HuH-7.5 (cell line): ENCODE data around the gene SGSH.

Experiments used
- DNase-seq: peaks from one replicate; pipeline ENCODE4 v3.0.0; 2011; ENCODE audit warnings: low spot score

The SGSH gene

DNA sequence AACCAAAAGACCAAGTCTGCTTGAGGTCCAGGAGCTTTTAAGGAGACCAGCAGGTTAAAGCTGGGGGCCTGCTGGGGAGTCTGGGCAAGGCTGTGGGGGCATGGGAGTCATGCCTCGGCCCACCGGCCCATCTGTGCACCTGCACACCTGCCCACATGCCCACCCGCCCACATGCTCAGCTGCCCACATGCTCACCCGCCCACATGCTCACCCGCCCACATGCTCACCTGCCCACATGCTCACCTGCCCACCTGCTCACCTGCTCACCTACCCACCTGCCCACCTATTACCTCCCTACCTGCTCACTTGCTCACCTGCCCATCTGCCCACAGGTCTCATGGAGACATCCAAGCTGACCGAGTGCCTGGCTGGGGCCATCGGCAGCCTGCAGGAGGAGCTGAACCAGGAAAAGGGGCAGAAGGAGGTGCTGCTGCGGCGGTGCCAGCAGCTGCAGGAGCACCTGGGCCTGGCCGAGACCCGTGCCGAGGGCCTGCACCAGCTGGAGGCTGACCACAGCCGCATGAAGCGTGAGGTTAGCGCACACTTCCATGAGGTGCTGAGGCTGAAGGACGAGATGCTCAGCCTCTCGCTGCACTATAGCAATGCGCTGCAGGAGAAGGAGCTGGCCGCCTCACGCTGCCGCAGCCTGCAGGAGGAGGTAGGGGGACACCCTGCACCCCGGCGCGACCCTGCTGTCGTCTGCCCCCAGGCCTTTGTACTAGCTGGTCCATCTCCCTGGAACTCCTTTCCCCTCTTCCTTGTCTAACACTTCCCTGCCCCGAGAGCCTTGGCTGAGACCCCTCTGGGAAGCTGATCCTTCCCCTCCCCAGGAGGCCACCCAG, 36.3 kb downstream of the SGSH start:
- no peak for DNase-seq

DNA sequence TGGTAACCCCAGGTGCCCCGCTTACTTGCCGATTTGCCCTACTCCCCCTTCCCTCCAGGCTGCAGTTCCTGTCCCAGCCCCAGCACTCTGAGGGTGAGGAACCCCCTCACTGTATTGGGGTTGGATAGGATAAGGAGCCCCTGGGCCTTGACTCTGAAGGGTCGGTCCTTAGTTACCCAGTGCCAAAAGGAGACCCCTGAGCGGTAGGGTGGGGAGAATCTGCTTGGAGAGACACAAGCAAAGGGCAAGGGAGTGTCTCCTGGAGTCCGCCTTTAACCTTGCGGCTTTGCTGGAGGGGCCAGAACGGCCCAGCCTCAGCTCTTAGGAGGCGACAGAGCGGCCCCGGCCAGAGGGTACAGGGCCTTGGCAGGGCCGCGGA, 37.3 kb downstream of the SGSH start:
- DNase-seq, result no peak

DNA sequence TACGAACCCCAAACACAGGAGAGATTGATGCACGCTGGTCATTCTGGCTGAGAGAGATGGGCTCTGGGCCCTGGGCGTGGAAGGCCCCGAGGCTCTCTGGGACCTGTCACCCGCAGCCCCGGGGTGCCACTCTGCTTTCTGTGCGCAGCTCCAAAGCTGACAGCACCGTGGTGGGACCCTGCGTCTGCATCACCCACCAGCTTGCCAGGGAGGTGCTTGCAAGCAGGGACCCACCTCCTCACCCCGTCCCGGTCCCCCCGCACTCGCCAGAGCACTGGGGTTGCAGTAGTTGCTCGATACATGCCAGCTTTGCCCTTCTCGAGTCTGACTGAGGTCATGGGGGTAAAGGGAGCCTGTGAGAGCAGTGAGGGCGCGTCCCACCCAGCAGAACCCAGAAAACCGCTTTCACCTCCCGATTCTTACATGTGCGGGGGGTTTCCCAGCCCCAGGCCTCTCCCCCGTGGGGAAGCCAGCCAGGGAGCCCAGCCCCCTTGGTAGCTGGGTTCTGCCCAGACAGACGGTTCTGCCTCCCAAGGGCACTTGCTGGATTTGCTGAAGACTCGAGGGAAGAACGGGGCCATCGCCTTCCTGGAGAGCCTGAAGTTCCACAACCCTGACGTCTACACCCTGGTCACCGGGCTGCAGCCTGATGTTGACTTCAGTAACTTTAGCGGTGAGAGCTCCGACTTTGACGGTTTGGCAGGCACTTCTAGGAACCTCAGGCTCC, 37.9 kb downstream of the SGSH start:
- DNase-seq, result peak; percentile 5

DNA sequence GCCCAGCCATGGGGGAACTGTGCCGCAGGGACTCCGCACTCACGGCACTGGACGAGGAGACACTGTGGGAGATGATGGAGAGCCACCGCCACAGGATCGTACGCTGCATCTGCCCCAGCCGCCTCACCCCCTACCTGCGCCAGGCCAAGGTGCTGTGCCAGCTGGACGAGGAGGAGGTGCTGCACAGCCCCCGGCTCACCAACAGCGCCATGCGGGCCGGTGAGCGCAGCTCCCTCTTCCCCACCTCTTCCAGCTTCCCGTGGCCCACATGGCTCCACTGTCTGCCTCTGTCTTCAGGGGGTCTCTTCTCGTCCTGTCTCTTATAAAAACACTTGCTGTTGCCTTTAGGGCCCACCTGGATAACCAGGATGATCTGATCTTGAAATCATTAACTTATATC, 38.7 kb downstream of the SGSH start:
- DNase-seq, result no peak

DNA sequence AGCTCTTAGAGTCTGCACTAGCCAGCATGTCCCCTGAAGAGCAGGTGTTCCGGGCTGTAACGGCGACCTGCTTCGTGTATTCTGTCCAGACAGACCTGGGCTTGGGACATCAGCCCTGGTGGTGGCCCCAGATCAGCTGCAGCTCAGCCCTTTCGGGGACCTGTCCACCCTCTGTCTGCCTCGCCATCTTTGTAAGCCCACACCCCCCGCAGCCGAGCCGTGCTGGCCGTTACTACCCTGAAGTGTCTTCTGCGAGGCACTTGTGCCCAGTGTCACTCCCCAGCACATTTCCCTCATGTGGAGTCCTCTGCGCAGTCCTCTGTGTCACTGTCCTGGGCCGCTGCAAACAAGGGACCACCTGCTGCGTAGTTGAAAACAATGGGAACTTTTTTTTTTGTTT, 39.9 kb downstream of the SGSH start:
- no peak for DNase-seq

DNA sequence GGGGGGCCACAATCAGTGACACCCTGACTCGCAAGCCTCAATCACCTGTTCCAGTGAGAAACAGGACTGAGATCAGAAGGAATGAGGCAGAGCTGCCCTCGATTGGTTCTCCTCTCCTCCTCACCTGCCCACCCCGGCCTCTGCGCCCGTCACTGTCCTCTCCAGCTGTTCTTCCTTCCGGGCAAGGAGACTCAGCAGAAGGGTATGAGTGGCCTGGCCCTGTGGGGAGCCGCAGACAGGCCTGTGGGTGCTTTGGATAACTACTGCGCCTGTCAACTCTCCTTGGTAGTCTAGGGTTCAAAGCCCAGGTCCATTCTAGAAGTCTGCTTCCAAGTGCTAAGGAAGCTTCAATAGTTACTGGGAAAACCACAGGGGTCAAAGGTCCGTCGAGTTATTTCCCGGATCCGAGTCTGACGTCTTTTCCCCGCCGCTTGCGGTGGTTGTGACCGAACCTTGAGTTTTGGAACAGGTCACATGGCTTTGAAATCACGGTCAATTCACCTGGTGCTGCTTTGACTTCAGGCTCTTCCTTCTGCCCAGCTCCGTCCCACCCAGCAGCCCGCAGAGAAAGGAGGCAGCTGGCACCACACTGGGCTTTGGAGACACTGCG, 42.0 kb downstream of the SGSH start:
- DNase-seq, result no peak

DNA sequence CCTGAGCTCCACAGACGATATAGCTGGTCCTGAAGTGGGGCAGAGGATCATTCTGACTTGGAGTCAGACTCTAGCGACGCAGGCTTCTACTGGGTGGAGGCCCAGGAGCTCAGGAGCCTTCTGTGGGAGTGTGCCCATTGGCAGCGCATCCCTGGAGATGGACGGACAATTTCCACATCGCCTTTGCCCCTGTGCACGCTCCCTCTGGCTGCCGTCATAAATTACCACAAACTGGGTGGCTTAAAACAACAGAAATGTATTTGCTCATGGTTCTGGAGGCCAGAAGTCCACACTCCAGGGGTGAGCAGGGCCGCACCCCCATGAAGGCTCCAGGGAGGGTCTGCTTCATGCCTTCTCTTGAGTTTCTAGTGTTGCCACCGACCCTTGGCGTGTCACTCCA, 43.4 kb downstream of the SGSH start:
- no peak for DNase-seq

DNA sequence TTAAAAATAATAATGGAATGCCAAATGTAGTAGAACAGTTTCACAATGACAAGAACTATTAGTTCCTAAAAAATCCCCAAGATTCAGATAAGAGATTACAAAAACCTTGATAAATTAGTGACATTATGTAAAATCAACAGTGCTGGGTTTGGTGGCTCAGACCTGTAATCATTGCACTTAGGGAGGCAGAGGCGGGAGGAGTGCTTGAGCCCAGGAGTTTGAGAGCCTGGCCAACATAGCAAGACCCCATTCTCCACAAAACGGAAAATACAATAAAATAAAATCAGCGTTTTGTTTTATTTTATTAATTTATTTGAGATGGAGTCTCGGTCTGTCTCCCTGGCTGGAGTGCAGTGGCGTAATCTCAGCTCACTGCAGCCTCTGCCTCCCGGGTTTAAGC, 46.2 kb downstream of the SGSH start:
- no peak for DNase-seq

DNA sequence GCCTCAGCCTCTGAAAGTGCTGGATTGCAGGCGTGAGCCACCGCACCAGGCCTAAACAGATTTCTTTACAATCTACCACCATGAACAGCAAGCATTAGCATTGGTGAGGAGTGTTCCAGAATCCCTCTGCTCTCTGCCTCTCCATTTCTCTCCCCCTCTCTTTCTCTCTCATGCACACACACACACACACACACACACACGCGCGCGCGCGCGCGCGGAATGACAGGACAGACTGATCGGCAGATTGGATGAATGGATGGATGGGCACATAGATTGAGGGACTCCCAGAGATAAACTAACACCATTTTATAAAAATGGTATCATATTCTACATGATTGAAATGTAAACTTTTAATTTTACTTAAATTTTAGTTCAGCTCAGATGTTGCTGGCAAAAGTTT, 47.0 kb downstream of the SGSH start:
- no peak for DNase-seq

DNA sequence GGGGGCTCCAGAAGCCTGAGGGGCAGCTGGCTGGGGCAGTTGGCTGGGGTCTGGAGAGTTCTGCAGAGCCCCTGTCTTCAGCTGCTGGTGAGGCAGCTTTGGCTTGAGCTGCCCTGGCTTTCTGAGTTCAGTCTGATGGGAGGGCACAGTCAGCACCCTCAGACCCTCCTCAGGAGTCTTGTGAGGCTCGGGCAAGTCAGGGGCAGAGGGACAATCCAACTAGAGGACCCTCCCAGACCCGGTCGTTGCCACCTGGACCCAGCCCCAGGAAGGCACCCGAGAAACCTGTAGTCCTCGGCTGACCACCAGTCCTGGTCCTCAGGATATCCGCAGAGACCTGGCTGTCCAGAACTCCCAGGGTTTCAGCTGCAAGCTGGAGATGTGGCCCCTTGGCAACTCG, 48.5 kb downstream of the SGSH start:
- no peak for DNase-seq

DNA sequence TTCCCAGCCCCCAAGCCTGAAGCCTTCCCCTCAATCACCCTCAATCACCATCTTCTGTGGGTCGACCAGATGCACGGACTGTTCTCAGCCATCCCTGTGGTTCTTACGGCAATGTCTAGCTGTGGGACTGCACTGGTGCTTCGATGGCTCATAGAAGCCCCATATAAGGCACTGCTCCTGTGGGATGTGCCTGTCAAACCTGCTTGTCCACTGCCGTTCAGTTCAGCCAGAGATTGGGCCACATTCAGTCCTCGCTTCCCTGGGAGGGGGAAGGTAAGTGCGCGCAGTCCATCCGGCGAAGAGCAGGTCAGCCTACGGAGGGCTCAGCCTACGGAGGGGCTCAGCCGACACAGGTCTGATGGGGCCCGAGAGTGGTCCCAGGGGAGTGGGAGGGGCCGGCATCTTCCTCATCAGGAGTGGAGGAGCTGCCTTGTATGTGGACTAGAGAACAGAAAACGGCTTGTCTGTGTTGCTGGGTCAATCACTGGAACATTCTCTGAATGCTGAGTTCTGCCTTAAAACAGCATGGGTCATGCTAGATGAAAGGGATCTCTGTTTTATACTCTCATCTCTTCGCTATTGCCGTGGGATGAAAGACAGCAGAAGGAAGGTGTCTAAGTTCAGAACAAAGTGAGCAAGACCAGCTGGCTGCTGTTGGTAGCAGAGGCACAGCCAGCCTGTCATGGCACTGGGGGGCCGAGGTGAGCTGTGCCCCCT, 50.2 kb downstream of the SGSH start, which contains the start of gene CARD14:
CARD14 (plus strand) TSS at position 247 of the 717 bp plus-strand sequence. CDS start 11,409 bp downstream, outside the sequence.
- DNase-seq, result no peak

DNA sequence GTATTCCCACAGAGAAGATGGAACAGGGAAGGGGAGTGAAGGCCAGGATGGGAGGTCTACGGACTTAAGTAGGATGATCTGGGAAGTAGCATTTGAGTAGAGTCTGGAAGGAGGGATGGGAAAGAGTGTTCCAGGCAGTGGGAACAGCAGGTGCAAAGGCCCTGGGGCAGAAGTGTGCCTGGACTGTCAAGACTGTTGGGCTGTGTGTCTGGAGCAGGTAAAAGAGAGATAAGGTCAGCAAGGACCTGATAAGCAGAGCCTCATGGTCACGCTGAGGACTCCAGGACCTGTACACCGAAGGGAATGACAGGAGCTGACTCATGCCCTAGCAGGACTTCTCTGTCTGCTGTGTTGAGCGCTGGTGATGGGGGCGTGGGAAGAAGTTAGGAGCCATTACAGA, 51.0 kb downstream of the SGSH start:
- no peak for DNase-seq

DNA sequence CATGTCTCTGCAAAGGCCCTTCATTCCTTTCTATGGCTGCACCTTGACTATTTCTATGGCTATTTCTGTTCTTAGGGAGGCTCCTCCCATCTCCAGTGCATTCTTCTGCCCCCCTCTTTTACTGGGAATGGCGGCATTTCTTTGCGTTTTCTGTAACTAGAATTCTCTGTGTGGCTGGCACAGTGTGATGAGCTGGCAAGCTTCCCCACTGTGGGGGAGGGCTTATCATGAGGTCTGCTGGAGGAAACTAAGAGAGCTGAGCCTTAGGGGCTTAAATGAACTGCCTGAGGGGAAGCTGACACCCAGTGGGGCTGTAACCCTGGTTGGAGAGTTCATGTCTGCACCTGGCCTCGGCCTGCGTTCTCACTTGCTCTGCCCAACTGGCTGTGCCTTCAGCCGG, 51.8 kb downstream of the SGSH start:
- DNase-seq, result no peak

DNA sequence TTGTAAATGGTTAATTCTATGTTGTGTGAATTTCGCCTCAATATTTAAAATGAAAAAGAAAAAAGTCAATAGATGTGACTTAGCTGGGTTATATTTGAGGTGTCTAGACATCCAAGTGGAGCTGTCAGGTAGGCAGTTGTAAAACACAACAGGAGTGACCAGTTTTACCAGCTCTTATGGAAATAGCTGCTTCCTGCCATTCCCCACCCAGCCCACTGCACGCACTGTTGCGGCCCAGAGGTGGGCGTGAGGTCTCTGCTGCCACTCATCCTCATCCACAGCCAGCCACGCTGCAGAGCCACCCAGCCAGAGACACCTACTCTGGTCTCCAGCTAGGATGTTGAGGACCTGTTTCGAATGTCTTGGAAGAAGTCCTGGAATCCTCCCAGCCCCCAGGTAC, 53.7 kb downstream of the SGSH start:
- no peak for DNase-seq

DNA sequence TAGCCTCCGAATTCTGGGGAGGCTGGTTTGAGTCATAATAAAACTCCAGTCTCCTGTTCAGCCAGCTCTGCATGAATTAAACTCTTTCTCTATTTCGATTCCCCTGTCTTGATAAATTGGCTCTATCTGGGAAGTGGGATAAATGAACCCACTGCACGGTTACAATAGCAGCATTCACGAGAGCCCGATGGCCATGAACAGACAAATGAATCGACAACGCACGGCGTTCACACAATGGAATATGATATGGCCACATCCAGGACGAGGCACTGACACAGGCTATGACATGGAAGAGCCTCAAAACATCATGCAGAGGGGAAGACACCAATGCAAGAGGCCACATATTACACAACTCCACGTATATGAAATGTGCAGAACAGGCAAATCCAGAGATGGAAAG, 55.9 kb downstream of the SGSH start:
- no peak for DNase-seq

DNA sequence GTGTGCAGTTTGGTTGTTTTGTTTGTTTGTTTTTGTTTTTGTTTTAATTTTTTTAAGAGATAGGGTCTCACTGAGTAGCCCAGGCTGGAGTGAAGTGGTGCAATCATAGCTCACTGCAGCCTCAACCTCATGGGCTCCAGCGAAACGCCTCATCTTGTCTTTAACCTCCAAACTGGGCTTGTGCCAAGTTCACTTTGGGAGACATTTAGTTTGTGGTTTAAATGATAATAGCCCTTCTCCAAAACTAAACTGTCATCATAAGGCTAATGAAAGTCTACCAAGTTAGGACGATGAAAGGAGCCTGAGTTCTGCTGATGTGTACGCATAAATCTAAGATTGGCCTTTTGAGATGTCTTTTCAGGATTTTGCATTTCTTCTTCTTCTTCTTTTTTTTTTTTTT, 56.8 kb downstream of the SGSH start:
- no peak for DNase-seq

DNA sequence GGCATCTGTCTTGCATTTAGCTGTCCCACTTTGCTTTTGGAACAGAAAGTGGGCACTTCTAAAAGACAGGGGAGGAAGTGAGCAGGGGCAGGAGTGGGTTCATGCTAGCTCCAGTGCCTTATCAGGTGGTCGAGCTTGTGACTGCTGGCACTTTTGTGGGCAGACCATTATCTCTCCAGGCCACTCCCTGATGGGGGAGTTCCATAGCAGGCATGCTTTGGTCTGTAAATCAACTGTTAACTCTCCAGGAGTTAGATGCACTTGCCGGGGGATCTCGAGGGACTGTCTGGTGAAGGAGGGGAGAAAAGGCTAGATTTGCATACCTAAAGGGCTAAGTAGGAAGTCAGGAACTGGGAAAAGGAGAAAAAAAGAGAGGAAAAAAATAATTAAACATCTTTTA, 59.6 kb downstream of the SGSH start:
- no peak for DNase-seq
